HG03439 (cell line): Measurements from ENCODE around the gene ELAVL1.
"Not testable (repeated sequence)": the region's sequence is repeated elsewhere in the genome, so short reads cannot be mapped to it uniquely, and the experiment has no call there.

Experiments used
- ATAC-seq: cut with Tn5 transposase; IDR thresholded peaks from one replicate; pipeline ENCODE4 v1.9.1; 2021; ENCODE audit warnings: mild to moderate bottlenecking, moderate library complexity; ENCODE audit not compliant: unreplicated experiment

ELAVL1 gene

DNA sequence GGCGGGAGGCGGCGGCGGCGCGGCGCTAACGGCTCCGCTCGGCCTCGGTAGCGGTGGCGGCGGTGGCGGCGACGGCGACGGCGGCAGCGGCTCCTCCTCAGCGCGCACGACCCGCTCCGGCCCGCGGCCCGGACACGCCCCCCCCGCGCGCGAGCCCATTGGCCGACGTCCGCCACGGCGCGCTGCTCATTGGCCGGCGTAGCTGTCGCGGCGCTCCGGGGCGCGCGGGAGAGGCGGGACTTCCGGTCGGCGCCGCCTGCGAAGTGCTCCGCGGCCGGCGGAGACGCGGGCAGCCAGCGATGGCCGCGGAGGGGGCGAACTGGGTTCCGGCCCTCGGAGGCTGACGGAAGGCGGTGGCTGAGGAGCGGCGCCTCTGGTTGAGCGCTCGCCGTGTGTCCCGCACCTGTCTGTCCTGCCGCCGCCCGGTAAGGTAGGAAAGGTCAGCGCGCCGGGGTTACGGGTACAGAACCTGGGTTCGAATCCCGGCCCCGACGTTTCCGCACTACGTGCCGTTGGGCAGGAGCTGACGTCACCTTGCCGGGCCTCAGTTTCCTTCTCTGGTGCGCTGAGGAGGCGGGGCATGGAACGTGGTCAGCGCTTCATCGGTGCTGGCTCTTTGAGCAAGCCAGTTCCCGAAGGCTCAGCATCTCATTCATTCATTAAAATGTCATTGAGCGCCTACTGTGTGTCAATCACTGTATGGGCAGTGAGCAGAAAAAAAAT is at the start of gene ELAVL1:
TSS of gene ELAVL1 (minus strand) at position 108 of the 723 bp plus-strand sequence. CDS start 13,826 bp downstream, outside the sequence.
- ATAC-seq: peak; percentile 53

DNA sequence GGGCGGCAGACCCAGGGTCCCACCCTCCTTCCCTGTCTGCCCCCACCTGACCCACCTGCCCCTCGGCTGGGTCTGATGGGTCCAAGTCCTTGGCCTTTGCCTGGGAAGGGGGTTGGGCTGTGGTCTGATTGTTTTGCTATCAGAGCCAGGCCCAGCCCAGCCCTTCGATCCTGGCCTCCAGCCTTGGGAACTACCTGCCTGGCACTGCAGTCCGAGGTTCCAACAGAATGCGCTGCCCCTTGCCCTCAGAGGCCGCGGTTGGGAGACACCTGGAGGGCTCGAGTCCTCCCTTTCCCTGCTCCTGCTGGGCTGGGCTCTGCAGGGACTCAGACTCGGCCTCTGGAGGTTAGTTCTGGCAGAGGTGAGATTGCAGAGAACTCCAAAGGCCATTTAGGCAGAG is 48.7 kb upstream of the ELAVL1 start:
- no peak for ATAC-seq

DNA sequence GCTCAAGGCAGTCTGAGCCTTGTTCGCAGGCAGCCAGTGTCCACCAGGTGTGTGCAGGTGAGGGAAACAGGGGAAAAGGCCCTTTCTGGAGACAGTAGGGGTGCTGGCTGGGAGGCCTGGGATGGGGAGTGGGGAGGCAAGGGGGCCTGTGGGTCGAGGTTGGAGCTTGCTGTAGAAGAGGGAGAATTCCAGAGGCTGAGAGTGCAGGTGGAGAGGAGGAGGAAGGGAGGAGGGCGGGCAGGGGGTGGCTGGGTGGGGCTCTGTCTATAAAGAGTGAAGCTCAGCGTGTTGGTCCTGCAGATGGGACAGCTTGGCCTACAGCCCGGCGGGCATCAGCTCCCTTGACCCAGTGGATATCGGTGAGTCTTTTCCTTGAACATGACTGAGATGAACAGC is 47.0 kb upstream of the ELAVL1 start, which contains the start of gene CCL25:
TSS of gene CCL25 (plus strand) at position 297 of the 396 bp plus-strand sequence. CDS start 290 bp downstream, outside the sequence.
- ATAC-seq: no peak

DNA sequence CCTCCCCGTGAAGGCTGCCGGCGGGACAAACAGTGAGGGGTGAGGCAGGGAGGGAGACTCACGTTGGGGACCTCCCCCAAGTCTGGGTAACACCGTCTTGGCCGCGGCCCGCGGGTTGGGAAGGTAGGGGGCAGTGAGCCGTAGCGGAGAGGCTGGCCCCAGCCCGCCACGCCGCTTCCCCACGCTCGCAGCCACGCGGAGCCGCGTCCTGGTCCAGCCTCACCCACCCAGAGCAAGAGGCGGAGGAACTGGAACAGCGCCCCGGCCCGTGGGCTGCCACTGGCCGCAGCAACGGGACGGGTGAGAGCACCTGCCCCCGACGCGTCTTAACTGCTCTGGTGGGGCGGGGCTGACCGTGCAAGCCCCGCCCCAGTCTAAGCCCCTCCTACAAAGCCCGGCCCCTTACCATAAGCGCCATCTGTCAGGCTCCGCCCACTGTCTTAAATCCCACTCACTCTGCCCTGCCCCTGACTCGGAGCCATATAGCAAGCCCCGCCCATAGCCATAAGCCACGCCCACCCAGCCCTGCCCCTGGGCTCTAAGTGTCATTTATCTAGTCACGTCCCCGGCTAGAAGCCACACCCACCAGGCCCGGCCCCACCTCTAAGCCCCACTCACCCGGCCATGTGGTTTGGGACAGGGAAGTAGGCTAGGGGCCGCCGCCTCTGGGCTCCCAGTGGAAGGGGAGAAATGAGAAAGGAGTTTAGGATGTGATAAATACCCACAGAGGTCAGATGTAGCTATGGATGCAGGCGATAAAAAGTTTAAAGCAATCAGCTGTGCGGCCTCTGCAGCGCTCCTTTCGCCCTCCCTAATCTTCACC is 45.0 kb upstream of the ELAVL1 start:
- peak; percentile 77 for ATAC-seq

DNA sequence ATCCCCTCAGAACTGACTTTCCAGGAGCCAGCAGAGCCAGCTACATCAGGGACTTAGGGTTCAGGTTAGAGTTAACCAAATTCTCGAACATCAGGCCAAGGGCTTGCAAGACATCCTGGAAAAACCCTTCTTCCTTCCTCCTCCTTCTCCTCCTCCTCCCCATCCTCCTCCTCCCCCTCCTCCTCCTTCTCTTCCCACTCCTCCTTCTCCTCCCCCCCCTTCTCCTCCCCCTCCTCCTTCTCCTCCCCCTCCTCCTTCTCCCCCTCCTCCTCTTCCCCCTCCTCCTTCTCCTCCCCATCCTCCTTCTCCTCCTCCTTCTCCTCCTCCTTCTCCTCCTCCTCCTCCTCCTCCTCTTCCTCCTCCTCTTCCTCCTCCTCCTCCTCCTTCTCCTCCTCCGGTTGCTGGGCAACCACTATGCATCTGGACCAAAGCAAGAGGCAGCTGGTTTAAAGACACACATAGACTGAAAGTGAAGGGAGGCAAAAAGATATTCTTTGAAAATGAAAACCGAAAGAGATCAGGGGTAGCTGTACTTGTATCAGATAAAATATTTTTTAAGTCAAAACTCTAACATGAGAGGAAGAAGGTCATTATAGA is 41.2 kb upstream of the ELAVL1 start:
- ATAC-seq: no peak

DNA sequence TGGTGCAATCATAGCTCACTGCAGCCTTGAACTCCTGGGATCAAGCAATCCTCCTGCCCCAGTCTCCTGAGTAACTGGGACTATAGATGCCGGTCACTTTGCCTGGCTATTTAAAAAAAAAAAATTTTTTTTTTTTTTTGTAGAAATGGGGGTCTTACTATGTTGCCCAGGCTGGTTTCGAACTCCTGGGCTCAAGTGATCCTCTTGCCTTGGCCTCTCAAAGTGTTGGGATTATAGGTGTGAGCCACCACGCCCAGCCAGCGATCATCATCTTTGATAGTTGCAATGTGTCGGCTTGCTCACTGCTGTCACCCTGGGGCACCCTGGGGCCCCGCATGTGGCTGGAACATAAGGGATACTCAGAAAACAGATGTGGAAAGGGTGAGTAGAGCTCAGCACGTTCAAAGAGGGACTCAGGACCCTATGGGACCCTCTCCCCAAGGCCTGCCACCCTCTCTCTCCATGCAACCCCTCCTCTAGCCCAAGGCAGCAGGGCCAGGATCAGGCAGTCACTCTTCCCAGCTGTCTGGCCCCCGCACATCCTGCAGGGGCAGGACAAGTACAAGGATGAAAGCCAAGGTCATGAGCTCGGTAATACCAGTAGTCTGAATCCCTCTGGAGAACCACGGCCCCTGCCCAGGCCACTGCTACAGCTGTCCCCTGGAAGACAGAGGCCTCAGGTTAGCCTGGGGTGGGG is 40.6 kb upstream of the ELAVL1 start:
- no peak for ATAC-seq

DNA sequence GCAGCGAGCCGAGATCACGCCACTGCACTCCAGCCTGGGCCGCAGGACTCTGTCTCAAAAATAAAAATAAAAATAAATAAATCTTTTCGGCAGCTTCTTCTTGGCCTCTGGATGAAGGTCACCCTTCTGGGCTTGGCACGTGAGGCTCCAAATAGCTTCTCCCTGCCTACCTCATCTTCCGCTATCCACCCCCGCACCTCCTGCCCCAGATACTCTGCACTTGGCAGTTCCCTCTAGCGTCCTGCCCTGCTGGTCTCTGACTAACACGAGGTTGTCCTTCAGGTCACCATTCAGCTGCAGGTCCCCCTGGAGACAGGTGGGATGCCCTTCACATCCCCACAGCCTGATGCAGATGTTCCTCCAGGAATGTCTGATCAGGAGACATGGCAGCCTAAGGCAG is 38.6 kb upstream of the ELAVL1 start:
- ATAC-seq: no peak

DNA sequence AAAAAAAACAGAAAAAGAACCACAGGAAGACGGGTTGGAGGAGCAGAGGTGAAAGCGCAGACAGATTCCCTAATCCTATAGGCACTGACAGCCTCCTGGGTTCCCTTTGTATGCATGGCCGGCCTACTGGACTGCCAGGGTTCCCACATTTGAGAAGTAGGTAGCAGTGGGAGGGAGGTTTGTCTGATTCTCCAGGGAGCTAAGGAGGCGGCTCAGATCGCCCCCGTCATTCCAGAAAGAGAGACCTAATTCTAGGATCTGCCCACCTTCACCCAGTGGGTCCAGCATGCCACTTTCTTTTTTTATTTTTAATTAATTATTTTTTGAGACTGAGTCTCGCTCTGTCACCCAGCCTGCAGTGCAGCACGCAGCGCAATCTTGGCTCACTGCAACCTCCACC is 37.5 kb upstream of the ELAVL1 start:
- ATAC-seq: no peak

DNA sequence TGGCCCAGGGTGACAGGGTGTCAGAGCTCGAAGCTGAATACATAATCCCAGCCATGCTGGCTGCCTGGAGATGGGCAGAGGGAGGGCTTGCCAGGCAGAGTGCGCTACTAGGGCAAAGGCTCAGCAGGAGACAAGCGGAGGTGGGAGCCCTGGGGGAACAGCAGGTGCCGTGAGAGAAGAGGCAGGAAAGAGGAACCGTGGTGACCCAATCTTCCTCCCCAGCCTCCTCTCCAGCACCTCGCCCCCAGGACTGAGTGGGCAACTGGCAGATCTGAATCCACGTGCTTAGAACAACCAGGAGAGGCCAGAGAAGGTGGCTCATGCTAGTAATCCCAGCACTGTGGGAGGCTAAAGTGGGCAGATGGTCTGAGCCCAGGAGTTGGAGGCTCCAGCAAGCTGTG is 36.1 kb upstream of the ELAVL1 start:
- no peak for ATAC-seq

DNA sequence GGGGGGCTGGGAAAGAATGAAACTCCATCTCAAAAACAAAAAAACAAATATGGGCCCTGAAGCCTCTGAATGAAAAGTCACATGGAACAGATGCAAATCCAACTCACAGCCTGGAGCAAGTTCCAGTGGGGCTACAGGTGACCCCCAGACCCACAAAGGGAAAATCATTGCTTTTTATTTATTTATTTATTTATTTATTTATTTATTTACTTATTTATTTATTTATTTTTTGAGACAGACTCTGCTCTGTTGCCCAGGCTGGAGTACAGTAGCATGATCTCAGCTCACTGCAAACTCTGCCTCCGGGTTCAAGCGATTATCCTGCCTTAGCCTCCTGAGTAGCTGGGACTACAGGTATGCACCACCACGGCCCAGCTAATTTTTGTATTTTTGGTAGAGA is 33.8 kb upstream of the ELAVL1 start:
- ATAC-seq: no peak

DNA sequence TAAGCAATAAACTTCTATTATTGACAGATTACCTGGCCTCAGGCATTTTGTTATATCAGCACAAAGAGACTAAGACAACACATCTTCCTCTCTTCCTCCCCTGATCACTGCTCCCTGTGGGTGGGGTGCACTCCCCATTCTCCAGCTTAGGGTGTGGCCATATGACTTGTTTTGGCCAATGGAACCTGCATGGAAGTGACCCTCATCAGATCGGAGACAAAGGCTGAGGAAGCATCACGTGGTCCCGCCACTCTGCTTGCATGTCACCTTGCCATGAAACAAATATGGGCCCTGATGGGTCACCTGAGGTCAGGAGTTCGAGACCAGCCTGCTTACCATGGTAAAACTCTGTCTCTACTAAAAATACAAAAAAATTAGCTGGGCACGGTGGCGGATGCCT is 33.4 kb upstream of the ELAVL1 start:
- ATAC-seq: no peak

DNA sequence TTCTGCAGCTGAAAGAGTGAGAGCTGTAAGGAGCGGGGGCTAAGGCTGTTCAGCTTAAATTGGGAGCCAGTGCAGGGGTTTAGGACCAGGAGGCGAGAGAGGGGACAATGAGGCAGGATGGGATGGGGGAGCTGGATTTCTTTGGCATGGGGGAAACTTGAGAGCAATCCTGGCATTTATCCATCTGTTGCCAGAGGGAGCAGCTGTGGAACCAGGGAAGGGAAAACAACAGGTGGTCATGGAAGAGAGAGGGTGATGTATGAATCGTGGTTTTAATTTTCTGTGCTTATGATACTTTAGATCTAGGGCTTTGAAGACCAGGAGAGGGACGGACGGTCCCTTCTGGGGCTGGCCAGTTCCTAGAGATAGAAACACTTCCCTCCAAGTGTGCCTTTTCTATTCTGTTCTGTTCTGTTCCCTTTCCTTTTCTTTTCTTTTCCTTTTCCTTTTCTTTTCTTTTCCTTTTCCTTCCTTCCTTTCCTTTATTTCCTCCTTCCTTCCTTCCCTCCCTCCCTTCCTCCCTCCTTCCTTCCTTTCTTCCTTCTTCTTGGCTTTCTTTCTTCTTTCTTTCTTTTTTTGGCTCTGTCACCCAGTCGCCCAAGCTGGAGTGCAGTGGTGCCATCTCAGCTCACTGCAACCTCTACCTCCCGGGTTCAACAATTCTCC is 31.1 kb upstream of the ELAVL1 start:
- no peak for ATAC-seq

DNA sequence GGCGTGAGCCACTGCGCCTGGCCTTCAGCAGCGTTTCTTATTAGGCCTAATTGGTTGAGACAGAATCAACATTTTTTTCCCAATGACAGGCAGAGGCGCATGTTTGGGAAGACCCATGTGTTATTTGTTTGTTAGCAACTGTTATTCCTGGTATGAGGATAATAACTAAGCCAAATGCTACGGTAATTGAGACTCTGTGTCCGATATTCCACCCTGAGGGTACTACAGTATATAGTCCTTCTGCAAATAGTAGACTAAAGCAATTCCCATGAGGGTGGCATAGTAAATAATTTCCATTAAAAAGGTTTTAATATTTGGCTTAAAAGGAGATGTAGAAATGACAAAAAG is 28.7 kb upstream of the ELAVL1 start:
- no peak for ATAC-seq

DNA sequence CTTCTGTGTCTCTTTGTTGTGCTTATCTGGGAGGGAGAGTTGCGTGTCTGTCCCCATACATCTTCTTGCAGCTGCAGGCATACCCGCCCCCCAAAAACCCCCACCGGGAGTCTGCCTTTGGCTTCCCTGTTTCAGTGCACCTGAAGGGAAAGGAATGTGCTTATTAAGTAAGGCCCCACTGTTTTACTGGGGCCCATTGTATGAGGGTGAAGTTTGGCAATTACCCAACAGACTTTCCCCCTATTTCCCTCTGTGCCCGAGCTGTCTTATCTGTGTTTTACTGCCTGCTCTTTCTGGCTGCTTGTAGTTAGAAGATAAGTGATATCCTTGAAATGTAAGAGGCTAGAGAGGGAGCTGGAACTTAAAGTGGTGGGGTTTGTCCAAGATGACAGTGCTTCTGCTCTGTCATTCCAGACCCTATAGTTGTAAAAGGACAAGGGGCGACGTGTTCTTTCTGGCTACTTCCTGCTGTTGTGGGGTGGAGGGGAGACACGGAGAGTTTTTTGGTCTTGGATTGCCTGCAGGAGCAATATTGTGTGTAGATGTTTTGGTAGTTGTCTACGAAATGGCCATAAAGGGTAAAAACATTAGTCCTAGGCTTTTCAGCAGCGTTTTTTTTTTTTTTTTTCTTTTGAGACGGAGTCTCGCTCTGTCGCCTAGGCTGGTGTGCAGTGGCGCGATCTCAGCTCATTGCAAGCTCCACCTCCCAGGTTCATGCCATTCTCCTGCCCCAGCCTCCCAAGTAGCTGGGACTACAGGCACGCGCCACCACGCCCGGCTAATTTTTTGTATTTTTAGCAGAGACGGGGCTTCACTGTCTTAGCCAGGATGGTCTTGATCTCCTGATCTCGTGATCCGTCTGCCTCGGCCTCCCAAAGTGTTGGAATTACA is 28.1 kb upstream of the ELAVL1 start:
- not testable (repeated sequence) for ATAC-seq

DNA sequence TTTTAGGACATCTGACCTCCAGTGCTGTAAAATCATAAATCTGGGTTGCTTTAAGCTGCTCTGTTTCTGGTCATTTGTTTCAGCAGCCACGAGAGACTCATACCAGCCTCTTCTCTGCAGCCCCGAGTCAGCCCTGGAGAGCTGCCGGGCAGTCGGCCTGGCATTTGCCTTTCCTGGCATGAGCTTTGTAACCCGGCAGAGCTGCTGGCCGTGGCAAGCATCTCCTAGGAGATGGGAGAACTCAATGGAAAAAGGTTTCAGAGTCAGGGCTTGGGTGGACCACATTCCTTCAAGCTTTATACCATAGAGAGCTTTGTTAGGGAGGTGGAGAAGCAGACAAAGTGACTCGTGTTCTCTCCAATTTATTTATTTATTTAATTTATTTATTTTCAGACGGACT is 25.5 kb upstream of the ELAVL1 start:
- ATAC-seq: no peak

DNA sequence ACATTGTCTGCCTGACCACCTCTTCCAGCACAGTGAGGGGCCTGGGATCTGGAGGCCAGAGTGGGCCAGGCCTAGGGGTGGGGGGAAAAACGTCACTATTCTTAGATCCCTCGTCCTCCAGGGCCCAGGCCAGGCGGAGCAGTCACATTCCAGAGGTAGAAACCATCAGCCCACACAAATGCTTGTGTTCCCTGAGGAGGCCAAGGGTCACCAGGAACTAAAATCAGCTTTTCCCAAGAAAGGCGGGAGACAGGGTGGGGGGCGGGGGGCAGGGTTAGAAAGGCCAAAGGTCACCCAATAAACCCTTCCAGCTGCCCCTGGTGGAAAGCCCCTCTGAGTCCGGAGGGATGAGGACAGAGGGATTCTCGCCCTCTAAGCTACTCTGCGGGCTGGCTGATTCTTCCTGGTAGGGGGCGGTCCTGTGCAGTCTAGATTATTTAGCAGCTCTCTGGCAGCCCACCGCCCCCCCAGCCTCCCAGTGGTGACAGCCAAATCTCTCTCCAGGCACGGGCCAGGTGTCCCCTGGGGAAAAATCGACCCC is 23.6 kb upstream of the ELAVL1 start:
- no peak for ATAC-seq

DNA sequence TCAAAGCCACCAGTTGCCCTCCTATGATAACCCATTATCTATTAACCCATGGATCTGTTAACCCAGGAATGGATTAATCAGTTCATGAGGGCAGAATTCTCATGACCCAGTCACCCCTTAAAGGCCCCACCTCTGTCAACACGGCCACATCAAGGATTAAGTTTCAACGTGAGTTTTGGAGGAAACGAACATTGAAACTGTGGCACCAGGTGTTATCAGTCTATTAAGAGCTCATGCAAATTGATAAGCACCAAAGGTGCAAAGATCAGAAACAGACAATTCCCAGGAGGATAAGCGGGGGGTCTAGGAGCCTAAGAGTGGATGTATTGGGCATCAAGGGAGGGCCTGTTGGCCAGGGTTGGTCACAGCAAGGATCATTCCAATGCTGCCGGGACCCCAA is 19.9 kb upstream of the ELAVL1 start:
- no peak for ATAC-seq

DNA sequence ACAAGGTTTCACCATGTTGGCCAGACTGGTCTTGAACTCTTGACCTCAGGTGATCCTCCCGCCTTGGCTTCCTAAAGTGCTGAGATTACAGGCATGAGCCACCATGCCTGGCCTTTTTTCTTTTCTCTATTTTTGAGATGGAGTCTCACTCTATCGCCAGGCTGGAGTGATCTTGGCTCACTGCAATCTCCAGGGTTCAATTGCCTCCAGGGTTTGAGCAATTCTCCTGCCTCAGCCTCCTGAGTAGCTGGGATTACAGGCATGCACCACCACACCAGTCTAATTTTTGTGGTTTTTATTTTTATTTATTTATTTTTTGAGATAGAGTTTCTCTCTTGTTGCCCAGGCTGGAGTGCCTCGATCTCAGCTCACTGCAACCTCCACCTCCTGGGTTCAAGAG is 18.8 kb upstream of the ELAVL1 start:
- ATAC-seq: not testable (repeated sequence)

DNA sequence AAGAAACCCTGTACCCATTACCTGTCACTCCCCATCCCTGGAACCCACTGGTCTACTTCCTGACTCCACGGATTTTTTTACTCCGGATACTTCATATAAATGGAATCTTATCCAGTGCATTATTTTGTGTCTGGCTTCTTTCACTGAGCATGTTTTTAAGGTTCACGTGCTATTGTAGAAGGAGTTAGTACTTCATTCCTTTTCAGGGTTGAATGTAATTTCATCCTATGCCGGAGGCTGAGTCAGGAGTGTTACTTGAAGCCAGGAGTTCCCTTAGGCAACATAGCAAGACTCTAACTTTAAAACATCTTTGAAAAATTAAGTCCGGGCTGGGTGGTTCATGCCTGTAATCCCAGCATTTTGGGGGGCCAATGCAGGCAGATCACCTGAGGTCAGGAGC is 17.9 kb upstream of the ELAVL1 start:
- no peak for ATAC-seq
